CD4-positive, alpha-beta T cell treated with Interleukin-17A for 1 hour (primary cell): ENCODE results near the gene KYAT1.

Source experiments
- DNase-seq: peaks from one replicate; pipeline ENCODE4 v3.0.0-alpha.2; 2020

KYAT1 gene

DNA sequence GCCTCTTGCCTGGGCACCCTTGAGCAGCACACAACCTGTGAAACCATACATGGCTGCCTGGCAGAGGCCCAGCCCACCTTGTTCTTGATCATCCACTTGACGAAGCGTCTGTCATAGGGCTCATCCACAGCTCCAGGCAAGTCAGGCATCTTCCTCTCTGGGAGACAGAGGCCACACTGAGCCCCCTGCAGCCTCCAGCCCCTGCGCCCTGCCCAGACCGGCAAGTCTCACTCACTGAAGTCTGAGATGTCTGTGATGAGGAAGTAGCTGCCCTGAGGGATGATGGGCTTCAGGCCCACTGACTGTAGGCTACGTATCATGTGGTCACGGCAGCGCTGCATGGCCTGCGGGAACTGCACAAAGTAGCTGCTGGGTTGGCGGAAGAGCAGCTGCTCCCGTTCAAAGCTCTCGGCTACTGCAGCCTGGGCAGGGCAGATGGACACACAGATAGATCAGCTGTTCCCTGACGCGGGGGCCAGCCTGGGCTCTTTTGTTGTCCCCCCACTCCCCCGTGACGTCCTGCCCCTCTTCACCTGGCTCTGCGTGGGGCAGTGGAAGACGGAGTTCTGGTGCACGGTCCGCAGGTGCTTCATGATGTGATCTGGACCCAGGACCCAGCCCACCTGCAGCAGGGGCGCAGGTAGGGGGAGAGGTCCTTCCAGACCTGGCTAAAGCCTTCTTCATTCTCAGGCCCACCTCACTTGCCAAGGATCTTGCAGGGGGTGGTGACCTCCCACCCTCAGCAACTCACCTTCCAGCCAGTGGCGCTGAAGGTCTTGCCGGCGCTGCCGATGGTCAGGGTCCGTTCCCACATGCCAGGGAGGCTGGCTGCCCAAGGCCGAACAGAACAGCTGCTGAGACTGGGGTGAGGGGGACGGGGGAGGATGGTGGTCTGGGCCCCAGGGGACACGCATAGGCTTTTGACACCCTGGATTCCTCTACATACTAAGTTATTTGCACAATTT, 46.2 kb downstream of the KYAT1 start:
- DNase-seq = no peak

DNA sequence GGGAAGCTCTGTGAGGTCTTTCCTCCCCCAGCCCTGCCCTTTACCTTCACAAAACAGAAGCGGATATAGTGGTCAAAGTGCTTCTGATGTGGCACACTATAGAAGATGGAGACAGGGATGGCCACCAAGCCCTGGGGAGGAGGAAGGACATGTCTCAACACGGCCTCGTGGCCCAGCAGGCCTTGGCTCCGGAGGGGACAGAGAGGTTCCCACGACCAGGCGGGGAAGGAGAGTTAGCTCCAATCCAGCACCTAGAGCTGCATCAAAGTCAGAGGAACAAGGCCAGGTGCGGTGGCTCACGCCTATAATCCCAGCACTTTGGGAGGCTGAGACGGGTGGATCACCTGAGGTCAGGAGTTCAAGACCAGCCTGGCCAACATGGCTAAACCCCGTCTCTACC, 48.1 kb downstream of the KYAT1 start:
- no peak for DNase-seq

DNA sequence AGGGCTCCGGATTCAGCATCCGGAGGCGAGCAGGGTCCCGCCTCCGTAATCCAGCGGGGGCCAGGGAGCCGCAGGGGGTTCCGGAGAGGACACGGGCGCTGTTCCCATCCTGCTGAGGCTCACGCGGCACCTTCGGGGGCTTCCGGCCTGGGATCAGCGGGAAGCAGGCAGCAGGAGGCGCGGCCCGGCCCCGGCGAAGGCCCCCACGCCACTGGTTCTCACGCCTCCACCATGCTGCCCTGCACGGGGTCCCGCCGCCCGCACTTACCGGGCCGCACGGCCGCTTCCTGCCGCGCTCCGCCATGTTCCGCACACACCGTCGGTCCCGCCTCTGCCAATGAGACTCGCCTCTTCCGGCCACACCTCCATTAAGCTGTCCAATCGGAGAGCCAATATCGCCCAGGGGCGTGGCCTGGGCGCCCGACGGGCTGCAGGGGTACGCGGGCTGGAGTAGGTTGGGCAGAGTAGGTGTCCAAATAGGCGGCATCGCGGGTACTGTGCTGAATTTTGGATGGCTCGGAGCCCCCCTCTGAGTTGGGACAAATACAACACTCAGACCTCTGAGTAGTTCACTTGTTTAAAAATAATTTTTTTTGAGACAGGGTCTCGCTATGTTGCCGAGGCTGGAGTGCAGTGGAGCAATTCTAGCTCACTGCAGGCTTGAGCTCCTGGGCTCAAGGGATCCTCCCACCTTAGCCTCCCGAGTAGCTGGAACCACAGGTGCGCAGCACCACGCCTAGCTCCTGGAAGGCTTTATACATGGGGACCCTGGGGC, 52.1 kb downstream of the KYAT1 start, which contains the start of gene SPOUT1:
SPOUT1 (minus strand) TSS at position 318 of the 775 bp plus-strand sequence; CDS start at position 304, 14 bp downstream.
- DNase-seq = peak; percentile 96

DNA sequence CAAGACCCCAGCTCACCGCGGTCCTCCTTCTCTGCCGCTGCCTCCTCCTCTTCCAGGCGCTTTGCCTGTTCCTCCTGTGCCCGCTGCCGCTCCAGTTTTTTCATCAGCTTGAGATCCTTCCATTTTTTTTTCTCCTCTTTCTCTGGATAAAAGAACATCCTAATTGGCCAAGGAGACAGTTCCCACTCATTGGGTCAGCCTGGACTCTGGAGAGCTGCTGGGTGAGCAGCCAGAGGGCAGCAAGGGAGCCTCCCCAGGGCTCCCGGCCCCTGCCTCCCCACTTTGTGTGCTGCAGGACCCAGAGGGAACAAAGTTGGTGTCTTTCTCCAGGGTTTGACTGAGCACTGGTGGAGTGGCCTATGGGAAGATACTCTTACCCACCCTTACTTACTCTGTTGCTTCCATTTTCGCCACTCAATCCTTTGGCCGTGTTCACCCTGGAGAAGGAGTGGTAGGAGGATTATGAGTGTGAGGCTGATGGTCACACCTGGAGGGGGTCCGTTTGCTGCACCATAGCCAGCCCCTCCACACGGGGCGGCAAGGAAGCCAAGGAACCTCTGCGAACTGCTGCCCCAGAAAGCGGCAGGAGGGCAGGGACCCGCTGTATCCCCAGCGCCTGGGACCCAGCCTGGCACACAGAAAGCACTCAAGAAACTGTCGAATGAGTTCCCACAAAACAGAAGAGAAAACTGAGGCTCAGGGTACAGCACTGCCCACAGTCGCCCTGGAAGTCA, 52.9 kb downstream of the KYAT1 start:
- no peak for DNase-seq

DNA sequence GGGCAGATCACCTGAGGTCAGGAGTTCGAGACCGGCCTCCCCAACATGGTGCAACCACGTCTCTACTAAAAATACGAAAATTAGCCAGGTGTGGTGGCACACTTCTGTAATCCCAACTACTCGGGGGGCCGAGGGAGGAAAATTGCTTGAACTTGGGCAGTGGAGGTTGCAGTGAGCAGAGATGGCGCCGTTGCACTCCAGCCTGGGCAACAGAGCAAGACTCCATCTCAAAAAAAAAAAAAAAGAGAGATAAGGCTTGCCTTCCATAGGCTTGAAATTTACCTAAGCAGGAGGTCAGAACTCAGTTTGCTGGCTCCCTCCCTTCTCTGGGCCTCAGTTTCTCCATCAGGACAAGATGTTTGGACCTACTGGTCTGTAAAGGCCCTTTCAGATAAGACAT, 53.5 kb downstream of the KYAT1 start:
- no peak for DNase-seq

DNA sequence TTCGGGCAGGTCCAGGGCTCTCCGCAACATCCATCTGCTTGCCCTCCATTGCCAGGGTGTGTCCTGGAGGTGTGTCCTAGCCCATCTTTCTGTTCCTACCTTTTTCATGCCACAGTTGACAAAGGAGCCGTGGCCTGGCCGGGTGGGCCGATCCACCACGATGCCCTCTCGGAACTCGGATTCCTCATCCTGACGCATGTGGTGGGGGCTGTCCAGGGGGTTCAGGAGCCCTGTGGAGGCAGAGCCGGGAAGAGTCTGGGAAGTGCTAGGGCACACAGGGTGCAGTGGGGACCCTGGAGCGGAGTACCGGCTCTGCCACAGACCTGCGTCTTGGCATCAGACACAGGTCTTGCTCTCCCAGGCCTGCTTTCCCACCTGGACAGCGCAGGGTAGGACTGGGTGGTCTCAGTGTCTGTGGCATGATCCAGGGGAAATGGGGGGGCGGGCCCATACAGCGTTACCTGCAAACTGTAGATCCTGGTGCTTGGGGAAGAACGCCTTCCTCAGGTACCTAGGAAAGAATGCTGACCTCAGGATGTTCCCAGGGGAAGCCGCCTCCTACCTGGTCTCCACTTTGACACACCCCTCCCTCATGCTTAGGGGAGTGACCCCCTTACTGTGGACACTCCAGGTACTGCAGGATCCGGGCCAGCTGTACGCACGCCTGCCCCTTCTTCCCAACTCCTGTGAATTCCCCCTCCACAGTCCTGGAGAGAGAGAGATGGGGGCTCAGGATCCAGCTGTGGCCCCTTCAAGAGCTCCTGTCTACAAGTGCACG, 55.6 kb downstream of the KYAT1 start:
- no peak for DNase-seq

DNA sequence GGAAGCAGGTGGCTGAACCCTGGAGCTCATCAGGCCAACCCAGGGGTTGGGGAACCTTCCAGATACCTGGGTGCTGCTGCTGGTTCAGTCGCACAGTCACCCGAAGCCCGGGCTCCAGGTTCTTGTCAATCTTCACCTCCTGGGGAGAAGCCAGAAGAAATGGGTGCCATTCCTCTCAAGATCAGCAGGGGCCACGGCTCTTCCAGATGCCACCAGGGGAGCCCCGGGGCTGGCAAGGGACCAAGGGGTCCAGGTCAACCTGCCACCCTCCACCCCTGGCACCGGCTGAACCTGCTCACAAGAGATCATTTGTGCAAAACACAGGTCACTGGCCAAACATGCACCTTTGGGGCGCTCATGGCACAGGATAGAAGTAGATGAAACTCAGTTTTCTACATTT, 56.8 kb downstream of the KYAT1 start:
- no peak for DNase-seq

DNA sequence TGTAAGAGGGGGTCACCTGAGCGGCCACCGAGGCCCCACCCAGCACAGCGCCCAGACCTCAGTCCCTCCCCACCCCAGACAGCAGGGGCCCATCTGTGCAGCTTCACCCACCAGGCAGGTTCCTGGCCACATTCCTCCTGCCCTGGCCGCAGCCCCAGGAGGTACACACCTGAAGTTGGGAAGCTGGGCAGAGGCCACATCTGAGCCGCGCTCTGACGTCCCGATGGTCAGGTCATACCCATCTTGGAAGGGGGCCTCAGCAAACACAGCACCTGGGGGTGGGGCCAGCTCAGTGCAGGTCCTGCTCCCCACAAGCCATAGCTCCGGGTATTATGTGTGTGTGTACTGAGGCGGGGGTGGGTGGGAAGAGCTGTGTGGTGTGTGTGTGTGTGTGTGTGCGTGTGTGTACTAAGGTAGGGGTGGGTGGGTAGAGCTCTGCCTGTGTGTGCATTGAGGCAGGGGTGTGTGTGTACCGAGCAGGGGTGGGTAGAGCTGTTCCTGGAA, 57.8 kb downstream of the KYAT1 start:
- DNase-seq = no peak

DNA sequence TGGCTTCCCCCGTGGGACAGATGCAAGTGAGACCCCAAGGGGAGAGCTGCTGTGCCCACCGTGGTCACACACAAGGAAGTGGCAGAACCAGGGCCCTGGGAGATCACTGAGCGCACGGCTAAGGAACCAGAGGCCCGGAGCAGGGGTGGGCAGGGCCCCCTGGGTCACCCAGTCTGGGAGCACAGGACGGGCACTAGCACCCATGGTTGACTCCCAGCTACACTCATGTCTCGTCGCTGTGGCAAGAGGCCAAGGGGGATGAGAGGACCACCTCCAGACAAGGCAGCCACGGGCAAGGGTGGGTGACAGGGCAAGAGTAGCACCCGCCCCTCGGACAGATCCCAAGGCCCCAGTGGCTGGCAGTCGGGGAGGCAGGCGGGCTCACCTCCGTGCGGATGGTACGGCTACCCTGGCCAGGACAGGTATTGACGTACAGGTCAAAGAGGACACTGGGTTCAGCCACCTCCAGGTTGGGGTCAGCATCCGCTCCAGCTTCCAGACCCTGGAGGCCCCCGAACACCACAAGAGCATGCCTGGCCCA, 58.3 kb downstream of the KYAT1 start:
- no peak for DNase-seq

DNA sequence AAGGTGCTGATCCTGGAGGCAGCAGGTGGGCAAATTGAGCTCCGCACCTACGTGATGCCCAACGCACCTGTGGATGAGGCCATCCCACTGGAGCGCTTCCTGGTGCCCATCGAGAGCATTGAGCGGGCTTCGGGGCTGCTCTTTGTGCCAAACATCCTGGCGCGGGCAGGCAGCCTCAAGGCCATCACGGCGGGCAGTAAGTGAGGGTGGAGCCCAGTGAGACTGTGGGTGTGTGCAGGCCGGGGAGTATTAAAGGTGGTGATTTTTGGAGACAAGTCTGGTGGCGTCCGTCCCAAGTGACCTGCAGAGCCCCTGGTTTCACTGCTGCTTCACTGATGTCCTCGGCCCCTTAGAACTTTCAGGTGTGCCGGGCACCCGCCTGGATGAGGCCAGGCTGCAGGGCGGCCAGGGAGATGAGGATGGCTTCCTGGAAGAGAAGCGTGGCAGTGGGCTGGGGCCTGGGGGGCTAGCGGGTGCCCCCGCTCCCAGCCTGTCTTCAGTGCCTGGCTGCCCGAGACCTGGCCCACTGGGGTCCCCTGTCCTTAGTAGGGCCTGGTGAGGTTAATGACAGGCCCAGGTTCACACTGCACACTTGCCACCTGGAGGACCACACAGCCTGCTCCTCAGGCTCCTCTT, 59.2 kb downstream of the KYAT1 start:
- DNase-seq = no peak

DNA sequence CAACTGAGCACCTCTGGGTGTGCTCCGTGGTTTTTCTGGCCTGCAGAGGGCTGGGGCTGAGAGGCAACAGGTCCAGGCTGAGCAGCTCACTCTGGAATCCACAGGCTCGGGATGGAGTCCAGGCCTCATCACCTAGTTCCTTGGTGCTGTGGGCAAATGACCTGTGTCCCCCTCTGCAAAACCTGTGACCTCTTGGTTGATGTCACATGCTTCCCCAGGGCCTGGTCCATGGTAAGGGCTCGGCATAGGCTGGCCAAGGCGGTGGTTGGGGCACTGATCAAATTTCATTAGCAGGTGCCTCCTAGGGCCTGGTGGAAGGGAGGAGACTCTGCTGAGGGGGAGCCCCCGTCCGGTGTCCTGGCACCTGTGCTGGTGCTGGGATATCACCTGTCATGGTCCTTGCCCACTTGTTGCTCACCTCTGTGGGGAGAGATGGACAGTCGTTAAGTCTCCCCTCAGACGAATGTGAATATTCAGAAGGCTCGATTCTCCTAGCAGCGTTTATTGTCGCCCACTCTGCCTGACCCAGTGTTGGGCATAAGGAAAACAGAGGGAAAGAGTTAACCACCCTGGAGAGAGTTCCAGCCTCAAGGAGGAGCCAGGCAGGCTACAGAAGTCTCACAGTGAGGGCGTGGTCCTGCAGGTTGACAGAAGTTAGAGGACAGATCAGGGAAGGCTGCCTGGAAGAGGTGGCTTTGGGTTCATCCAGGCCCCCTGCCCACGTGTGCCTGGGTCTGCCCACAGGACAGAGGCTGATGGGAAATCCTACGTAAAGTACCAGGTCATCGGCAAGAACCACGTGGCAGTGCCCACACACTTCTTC, 60.0 kb downstream of the KYAT1 start:
- no peak for DNase-seq

DNA sequence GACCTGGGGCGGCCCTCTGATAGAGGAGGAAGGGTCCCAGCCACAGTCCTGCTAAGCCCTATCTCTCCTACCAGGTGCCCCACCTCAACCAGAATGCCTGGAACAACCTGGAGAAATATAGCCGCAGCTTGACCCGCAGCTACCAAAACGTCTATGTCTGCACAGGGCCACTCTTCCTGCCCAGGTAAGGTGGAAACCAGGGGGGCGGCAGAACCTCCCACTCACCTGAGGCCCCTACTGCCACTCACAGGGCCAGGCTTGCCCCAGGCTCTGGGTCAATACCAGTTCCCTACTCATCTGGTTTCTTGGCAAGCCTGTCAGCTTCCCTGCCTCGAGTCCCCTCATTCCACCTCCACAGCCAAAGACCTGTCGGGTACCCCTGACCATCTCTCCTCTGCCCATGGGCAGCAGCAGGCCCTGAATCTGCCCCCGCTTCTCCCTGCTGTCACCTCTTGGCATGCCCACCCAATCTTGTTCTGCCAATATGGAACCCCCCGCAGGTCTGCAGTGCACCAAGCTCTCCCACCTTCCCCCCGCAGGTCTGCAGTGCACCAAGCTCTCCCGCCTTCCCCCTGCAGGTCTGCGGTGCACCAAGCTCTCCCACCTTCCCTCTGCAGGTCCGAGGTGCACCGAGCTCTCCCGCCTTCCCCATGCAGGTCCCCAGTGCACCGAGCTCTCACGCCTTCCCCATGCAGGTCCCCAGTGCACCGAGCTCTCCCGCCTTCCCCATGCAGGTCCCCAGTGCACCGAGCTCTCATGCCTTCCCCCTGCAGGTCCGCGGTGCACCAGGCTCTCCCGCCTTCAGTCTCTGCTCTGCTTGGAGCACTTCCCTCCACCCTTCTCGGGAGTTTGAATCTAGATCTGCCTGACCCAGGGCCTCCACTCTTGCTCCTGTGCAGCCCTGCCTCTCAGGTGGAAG, 60.8 kb downstream of the KYAT1 start:
- DNase-seq = no peak

DNA sequence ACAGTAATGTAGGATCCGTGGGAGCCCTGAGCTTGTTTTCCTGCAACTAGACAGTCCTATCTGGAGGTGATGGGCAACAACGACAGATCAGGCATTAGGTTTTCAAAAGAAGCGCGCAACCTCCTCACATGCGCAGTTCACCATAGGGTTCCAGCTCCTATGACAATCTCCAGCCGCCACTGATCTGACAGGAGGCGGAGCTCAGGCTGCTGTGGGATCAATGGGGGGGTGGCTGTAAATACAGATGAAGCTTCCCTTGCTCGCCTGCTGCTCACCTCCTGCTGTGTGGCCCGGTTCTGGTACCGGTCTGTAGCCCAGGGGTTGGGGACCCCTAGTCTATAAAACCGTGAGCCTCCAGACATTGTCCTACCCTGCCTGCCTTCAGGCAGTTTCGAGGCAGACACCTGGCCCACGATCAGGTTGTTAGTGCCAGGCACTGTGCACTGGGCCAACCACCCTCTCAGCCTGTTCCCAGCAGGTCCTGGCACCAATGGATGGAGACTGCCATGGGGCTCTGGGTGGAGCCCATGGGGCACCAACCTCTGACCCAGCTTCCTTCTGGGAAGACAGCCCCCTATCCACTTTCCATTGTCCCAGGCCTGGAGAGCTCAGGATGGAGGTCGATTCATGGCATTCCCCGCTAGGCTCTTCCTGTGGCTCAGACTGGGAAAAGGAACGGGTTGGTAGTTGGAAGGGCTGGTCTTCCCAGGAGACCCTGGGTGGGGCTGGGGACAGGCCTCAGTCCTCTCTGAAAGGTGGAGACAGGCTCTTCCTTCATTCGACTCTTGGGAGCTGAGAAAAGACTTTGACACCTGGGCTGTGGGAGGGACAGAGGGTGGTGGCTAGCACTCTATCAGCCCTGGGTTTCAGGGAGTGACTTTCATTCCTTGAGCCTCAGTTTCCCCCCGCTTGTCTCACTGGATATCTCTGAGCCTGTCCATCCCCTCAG, 61.8 kb downstream of the KYAT1 start:
- no peak for DNase-seq

DNA sequence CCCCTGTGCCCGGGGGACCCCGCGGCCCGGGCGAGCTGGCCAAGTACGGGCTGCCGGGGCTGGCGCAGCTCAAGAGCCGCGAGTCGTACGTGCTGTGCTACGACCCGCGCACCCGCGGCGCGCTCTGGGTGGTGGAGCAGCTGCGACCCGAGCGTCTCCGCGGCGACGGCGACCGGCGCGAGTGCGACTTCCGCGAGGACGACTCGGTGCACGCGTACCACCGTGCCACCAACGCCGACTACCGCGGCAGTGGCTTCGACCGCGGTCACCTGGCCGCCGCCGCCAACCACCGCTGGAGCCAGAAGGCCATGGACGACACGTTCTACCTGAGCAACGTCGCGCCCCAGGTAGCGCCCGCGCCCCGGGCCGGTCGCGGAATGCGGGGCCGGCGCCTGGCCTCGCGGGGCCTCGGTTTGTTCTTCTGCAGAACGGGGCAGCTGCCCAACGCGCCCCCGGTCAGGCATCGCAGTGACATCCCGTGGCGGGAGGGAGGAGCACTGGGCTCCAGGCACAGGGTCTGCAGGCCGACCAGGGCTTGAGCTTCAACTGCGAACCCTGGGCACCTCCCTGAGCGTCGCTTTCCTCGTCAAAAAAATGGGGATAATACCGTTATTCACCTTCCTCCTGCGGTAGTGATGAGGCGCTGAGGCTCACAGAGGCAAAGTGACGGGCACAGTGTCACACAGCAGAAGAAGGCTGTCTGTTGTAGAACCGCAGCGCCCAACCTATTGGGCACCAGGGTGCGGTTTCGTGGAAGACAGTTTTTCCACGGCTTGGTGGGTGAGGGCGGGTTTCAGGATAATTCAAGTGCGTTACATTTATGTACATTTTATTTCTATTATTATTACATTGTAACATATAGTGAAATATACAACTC, 62.7 kb downstream of the KYAT1 start:
- DNase-seq = peak; percentile 30

DNA sequence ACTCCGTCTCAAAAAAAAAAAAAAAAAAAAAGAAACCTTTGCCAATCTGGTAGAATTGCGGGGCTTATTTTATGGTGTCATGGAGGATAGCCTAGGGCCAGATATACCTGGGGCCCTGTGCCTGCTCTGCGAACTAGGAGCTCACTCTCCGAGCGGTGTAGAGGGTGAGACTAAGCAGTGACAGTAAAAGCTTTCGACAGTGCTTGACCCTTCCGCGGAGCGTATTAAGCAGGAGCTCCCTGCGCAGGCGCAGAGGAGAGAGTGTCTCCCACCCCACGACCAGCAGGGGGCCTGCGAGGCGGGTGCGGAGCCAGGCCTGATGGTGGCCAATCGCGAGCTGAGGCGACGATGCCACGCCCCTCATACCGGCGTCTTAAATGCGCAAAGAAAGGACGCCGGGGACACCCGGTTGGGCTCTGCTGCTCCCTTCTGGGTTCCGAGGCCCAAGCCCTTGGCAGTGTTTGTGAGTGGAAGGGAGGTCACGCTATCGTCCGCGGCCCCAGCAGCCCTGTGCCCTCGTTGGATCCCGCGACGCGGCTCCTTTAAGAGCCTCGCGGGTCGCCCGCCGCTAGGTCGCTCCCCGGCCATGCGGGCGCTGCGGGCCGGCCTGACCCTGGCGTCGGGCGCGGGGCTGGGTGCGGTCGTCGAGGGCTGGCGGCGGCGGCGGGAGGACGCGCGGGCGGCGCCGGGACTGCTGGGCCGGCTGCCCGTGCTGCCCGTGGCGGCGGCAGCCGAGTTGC, 63.5 kb downstream of the KYAT1 start, which contains the start of gene ENDOG:
ENDOG (plus strand) TSS at position 402 of the 740 bp plus-strand sequence; CDS start at position 587, 185 bp downstream.
- DNase-seq = peak; percentile 97

DNA sequence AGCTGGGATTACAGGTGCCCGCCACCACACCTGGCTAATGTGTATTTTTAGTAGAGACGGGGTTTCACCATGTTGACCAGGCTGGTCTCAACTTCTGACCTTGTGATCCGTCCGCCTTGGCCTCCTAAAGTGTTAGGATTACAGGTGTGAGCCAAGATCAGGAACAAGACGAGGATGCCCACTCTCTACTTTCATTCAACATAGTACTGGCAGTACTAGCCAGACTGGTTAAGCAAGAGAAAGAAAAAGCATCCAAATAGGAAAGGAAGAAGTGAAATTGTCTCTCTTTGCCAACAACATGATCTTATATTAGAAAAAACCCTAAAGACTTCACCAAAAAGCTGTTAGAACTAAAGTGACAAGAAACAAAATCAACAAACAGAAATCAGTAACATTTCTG, 70.9 kb downstream of the KYAT1 start:
- no peak for DNase-seq
